ENCODE measurements around the gene HOXC9.
"Not testable (repeated sequence)": the region's sequence is repeated elsewhere in the genome, so short reads cannot be mapped to it uniquely, and the experiment has no call there.

The HOXC9 gene

GRCh38 chr12:54040148-54040494 lies 40.2 kb downstream of the HOXC9 start:
- DNase-seq (ENCODE audit: low read depth, low spot score) = no peak

GRCh38 chr12:54040648-54041047 lies 40.7 kb downstream of the HOXC9 start:
- no peak for DNase-seq (ENCODE audit: low read depth, low spot score)

GRCh38 chr12:54041097-54041690 lies 41.2 kb downstream of the HOXC9 start:
- no peak for DNase-seq (ENCODE audit: low read depth, low spot score)

GRCh38 chr12:54042033-54042432 lies 42.1 kb downstream of the HOXC9 start:
- not testable (repeated sequence) for DNase-seq (ENCODE audit: low read depth, low spot score)

- no peak for DNase-seq (ENCODE audit: low read depth, low spot score)
Observed at GRCh38 chr12:54042970-54043853, 43.3 kb downstream of the HOXC9 start.

- no peak for DNase-seq (ENCODE audit: low read depth, low spot score)
Observed at GRCh38 chr12:54044425-54045103, 44.6 kb downstream of the HOXC9 start.

GRCh38 chr12:54045401-54045800 lies 45.4 kb downstream of the HOXC9 start:
- no peak for DNase-seq (ENCODE audit: low read depth, low spot score)

GRCh38 chr12:54045868-54046521 lies 46.0 kb downstream of the HOXC9 start:
- DNase-seq (ENCODE audit: low read depth, low spot score) = no peak

- DNase-seq (ENCODE audit: low read depth, low spot score) = no peak
Observed at GRCh38 chr12:54046809-54047159, 46.8 kb downstream of the HOXC9 start.

- DNase-seq (ENCODE audit: low read depth, low spot score) = no peak
Observed at GRCh38 chr12:54047160-54047963, 47.4 kb downstream of the HOXC9 start.

- DNase-seq (ENCODE audit: low read depth, low spot score) = no peak
Observed at GRCh38 chr12:54047964-54048303, 48.0 kb downstream of the HOXC9 start.

GRCh38 chr12:54048406-54049093 lies 48.6 kb downstream of the HOXC9 start:
- DNase-seq (ENCODE audit: low read depth, low spot score) = no peak

- DNase-seq (ENCODE audit: low read depth, low spot score) = no peak
Observed at GRCh38 chr12:54049108-54049507, 49.1 kb downstream of the HOXC9 start.

GRCh38 chr12:54050482-54050810 lies 50.5 kb downstream of the HOXC9 start:
- DNase-seq (ENCODE audit: low read depth, low spot score) = no peak

- DNase-seq (ENCODE audit: low read depth, low spot score) = no peak
Observed at GRCh38 chr12:54051026-54051842, 51.3 kb downstream of the HOXC9 start.

- DNase-seq (ENCODE audit: low read depth, low spot score) = no peak
Observed at GRCh38 chr12:54051874-54052437, 52.0 kb downstream of the HOXC9 start.

- DNase-seq (ENCODE audit: low read depth, low spot score) = no peak
Observed at GRCh38 chr12:54052438-54053002, 52.6 kb downstream of the HOXC9 start.

Measured in smooth muscle cell of the brain vasculature (primary cell).